ENCODE data around the gene SIGLEC7. TPM values are rescaled to one million over a fixed set of nuclear protein-coding genes. Genes with fewer than 3 reads are reported as not detected.

The SIGLEC7 gene
- polyA plus RNA-seq, 1 experiment: not detected

DNA sequence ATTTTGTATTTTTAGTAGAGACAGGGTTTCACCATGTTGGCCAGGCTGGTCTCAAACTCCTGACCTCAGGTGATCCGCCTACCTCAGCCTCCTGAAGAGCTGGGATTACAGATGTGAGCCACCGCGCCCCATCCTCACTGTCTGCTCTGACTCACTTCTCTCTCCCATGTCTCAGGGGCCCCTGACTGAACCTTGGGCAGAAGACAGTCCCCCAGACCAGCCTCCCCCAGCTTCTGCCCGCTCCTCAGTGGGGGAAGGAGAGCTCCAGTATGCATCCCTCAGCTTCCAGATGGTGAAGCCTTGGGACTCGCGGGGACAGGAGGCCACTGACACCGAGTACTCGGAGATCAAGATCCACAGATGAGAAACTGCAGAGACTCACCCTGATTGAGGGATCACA, 12.4 kb upstream of the SIGLEC7 start:
- ChIA-PET POLR2A (interaction anchor here (0.6 kb wide), 1 partner anchor 59 kb away, joined by 5 read pairs; no protein-coding TSS in a partner anchor), CTCF (interaction anchor here (1.3 kb wide), 2 partner anchors 108 to 385 kb away, joined by 3 read pairs; no protein-coding TSS in a partner anchor)
- H3K27ac ChIP-seq (ENCODE audit: low read depth, low read length): no peak overlapping the region
- TF ChIP-seq, protein P1, sequence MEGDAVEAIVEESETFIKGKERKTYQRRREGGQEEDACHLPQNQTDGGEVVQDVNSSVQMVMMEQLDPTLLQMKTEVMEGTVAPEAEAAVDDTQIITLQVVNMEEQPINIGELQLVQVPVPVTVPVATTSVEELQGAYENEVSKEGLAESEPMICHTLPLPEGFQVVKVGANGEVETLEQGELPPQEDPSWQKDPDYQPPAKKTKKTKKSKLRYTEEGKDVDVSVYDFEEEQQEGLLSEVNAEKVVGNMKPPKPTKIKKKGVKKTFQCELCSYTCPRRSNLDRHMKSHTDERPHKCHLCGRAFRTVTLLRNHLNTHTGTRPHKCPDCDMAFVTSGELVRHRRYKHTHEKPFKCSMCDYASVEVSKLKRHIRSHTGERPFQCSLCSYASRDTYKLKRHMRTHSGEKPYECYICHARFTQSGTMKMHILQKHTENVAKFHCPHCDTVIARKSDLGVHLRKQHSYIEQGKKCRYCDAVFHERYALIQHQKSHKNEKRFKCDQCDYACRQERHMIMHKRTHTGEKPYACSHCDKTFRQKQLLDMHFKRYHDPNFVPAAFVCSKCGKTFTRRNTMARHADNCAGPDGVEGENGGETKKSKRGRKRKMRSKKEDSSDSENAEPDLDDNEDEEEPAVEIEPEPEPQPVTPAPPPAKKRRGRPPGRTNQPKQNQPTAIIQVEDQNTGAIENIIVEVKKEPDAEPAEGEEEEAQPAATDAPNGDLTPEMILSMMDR (IDR thresholded peaks at IDR 0.05; ENCODE audit: low read depth, low read length): no peak
- no peak overlapping the region for H3K4me3 ChIP-seq (ENCODE audit: low read depth, low read length)
- DNase-seq (ENCODE audit: low read depth, low spot score): no peak
- no peaks in the 10 kb centered on the region for H3K27me3 ChIP-seq (ENCODE audit: control insufficient read depth, insufficient read depth, low read length)
- no peaks in the 10 kb centered on the region for H3K9me3 ChIP-seq (ENCODE audit: control insufficient read depth, insufficient read depth, low read length)

DNA sequence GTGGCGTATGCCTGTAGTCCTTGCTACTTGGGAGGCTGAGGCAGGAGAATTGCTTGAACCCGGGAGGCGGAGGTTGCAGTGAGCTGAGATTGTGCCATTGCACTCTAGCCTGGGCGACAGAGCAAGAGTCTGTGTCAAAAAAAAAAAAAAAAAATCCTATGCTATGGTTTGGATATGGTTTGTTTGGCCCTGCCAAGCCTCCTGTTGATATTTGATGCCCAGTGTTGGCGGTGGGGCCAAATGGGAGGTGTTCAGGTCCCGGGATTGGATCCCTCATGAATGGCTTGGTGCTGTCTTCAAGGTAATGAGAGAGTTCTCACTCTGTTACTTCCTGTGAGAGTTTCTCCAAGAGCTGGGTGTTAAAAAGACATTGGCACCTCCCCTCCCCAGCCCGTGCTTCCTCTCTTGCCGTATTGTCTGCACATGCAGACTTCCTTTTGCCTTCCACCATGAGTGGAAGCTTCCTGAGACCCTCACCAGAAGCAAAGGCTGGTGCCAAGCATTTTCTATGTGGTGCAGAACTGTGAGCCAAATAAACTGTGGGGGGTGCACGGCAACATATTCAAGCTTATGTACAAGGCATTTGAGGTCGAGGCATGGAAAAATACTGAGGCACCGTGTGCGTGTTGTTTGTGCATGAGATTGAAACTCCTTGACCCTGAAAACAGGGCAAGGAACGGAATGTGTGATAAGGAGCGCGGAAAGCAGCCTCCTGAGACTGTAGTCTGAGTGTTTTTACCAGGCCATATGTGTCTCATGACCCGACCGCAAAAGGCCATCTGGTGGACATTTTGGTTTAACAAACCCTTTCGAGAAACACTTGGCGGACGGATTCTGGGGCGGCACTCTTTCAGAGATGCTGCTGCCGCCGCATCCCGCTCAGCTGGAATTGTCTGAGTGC, 10.1 kb upstream of the SIGLEC7 start:
- DNase-seq (ENCODE audit: low read depth, low spot score): peak; percentile 42
- TF ChIP-seq, protein P1 (IDR thresholded peaks at IDR 0.05; ENCODE audit: low read depth, low read length): peak; percentile 16; the same call in 1 of the 2 replicates
- CTCF ChIA-PET: interaction anchor here (1.6 kb wide), 1 partner anchor 111 kb away, joined by 5 read pairs; no protein-coding TSS in a partner anchor

DNA sequence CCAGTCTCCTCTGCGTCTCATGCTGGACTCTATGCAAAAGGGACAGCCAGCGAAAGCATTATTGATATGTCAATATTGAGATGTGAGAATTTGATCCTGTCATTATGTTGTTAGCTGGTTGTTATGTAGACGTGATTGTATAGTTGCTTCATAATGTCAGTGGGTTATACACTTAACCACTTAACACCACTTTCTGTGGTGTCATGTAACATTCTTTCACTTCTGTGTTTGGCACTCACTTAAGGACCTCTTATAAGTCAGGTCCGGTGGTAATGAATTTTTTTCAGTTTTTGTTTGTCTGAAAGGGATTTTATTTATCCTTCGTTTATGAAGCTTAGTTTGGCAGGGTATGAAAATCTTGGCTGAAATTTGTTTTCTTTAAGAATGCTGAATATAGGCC, 7.1 kb upstream of the SIGLEC7 start:
- Histone ChIP-seq H3K27me3 (ENCODE audit: control insufficient read depth, insufficient read depth, low read length) (no peaks in the 10 kb centered on the region), H3K27ac (ENCODE audit: low read depth, low read length) (no peak overlapping the region), H3K4me3 (ENCODE audit: low read depth, low read length) (no peak overlapping the region), H3K9me3 (ENCODE audit: control insufficient read depth, insufficient read depth, low read length) (no peaks in the 10 kb centered on the region)
- DNase-seq (ENCODE audit: low read depth, low spot score): no peak
- ChIA-PET CTCF (interaction anchor here (0.8 to 2.1 kb wide), 4 partner anchors 23 to 114 kb away, joined by 3 to 11 read pairs (median 9); no protein-coding TSS in a partner anchor), POLR2A (no interaction called here)
- TF ChIP-seq, protein P1 (IDR thresholded peaks at IDR 0.05; ENCODE audit: low read depth, low read length): no peak

More for the DNA sequence above, 10.1 kb upstream of the SIGLEC7 start:
- H3K4me3 ChIP-seq (ENCODE audit: low read depth, low read length): no peak overlapping the region
- no peaks in the 10 kb centered on the region for H3K27me3 ChIP-seq (ENCODE audit: control insufficient read depth, insufficient read depth, low read length)
- H3K9me3 ChIP-seq (ENCODE audit: control insufficient read depth, insufficient read depth, low read length): no peaks in the 10 kb centered on the region
- H3K27ac ChIP-seq (ENCODE audit: low read depth, low read length): no peak overlapping the region
- POLR2A ChIA-PET: interaction anchor here (0.9 kb wide), 1 partner anchor 20 kb away, joined by 3 read pairs; no protein-coding TSS in a partner anchor

DNA sequence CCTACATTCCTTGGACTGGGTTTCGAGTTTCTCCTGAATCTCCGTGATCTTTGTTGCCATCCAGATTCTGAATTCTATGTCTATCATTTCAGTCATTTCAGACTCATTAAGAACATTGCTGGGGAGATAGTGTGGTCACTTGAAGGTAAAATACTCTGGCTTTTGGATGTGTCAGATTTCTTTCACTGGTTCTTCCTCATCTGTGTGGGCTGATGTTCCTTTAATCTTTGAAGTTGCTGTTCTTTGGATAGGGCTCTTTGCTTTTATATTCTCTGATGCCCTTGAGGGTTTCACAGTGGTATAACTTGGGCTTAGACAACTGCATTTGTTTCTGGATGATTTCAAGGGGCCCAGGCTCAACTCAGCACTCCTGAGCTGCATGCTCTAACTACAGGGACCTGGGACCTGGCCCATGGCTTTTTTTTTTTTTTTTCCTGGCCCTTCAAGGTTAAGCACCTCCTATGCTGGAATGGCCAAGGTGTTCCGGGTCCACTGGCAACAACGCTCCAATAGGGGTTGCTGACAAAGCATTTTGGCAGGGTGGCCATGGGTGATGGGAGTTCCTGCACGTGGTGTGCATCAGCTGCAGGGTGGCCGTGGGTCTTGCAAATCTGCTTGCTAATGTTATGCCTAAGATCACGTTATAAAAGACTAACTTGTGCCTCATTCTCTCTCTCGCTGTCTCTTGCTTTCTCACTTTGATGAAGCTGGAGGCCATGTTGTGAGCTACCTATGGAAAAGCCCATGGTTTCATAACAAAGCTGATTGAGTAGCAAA, 5.9 kb upstream of the SIGLEC7 start:
- Histone ChIP-seq H3K27ac (ENCODE audit: low read depth, low read length) (no peak overlapping the region), H3K9me3 (ENCODE audit: control insufficient read depth, insufficient read depth, low read length) (no peaks in the 10 kb centered on the region), H3K4me3 (ENCODE audit: low read depth, low read length) (no peak overlapping the region), H3K27me3 (ENCODE audit: control insufficient read depth, insufficient read depth, low read length) (no peaks in the 10 kb centered on the region)
- CTCF ChIA-PET: interaction anchor here (1.6 to 2.1 kb wide), 2 partner anchors 22 to 115 kb away, joined by 8 to 10 read pairs; no protein-coding TSS in a partner anchor
- TF ChIP-seq, protein P1 (IDR thresholded peaks at IDR 0.05; ENCODE audit: low read depth, low read length): no peak
- POLR2A ChIA-PET: no interaction called here
- no peak for DNase-seq (ENCODE audit: low read depth, low spot score)
